ENCODE data around the gene TRNAU1AP.
A peak's percentile ranks its signal among the peaks of the same experiment; 100 is the strongest.
"Not testable (repeated sequence)": the region's sequence is repeated elsewhere in the genome, so short reads cannot be mapped to it uniquely, and the experiment has no call there.

Gene TRNAU1AP

DNA sequence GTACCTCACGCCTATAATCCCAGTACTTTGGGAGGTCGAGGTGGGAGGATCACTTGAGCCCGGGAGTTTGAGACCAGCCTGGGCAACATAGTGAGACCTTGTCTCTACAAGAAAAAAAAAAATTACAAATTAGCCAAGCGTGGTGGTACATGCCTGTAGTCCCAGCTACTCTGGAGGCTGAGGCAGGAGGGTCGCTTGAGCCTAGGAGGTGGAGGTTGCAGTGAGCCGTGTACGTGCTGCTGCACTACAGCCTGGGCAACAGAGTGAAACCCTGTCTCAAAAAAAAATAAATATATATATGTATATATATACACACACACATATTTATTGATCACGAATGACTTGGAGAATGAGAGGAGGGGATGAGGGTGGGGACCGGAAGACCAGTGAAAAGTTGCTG is 30.3 kb upstream of the TRNAU1AP start:
- not testable (repeated sequence) for DNase-seq; H3K9me3 ChIP-seq (ENCODE audit: control insufficient read depth, low read length); H2BK12ac ChIP-seq (ENCODE audit: low read length in 2 of 2); H3K27ac ChIP-seq (ENCODE audit: low read length, poor library complexity, severe bottlenecking); H2BK15ac ChIP-seq (ENCODE audit: low read depth, poor library complexity, severe bottlenecking); H3K4me3 ChIP-seq (ENCODE audit: insufficient read depth in 1 of 2, low read depth in 1 of 2, low read length in 2 of 2); H2AFZ ChIP-seq (ENCODE audit: low read depth, low read length); H3K4ac ChIP-seq (ENCODE audit: low read depth in 1 of 2, low read length in 2 of 2); H4K91ac ChIP-seq (ENCODE audit: low read length); H3K23ac ChIP-seq (ENCODE audit: low read length in 2 of 2); H3K36me3 ChIP-seq (ENCODE audit: control insufficient read depth in 1 of 2, insufficient read depth in 2 of 2, low read depth in 1 of 2, low read length in 2 of 2); H2BK5ac ChIP-seq (ENCODE audit: low read depth, low read length, poor library complexity, severe bottlenecking); H3K14ac ChIP-seq (ENCODE audit: low read length in 2 of 2); H3K27me3 ChIP-seq (ENCODE audit: control insufficient read depth in 1 of 2, insufficient read depth in 1 of 2, low read length in 2 of 2); H2AK5ac ChIP-seq (ENCODE audit: low read length, severe bottlenecking); H3K18ac ChIP-seq (ENCODE audit: low read depth in 1 of 2, low read length in 2 of 2); H3K9ac ChIP-seq (ENCODE audit: low read length); H4K8ac ChIP-seq (ENCODE audit: low read length); H3K4me2 ChIP-seq (ENCODE audit: low read length, poor library complexity, severe bottlenecking); H2BK120ac ChIP-seq (ENCODE audit: low read depth, low read length)
- H3K79me1 ChIP-seq (replicated peaks; ENCODE audit: low read length, poor library complexity, severe bottlenecking), result peaks cover 37% of the 10 kb centered on the region
- WGBS, result 94% methylated on average over 7 of the region's 9 CpGs
- H3K4me1 ChIP-seq (ENCODE audit: control insufficient read depth, insufficient read depth, low read depth, low read length), result peaks cover 22% of the 10 kb centered on the region

DNA sequence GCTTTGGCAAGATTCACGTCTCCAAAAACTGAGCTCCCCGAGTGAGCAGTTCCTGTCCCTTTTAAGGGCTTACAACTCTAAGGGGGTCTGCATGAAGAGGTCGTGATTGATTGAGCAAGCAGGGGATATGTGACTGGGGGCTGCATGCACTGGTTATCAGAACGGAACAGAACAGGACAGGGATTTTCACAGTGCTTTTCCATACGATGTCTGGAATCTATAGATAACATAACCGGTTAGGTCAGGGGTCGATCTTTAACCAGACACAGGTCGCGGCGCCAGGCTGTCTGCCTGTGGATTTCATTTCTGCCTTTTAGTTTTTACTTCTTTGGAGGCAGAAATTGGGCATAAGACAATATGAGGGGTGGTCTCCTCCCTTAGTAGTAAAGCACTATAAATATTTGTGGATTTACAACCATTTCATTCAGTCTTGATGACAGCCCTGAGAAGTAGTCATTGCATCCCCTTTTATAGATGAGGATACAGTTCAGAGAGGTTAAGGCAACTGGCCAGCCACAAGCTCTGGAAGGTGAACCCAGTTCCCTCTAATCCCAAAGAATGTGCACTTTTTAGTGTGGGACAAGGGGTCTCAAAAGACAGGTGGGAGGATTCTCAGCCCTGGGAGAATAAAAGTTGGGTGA is 27.8 kb upstream of the TRNAU1AP start:
- not testable (repeated sequence) for H3K36me3 ChIP-seq (ENCODE audit: control insufficient read depth in 1 of 2, insufficient read depth in 2 of 2, low read depth in 1 of 2, low read length in 2 of 2); DNase-seq; H3K9ac ChIP-seq (ENCODE audit: low read length); H2AFZ ChIP-seq (ENCODE audit: low read depth, low read length); H3K27ac ChIP-seq (ENCODE audit: low read length, poor library complexity, severe bottlenecking); H3K4me3 ChIP-seq (ENCODE audit: insufficient read depth in 1 of 2, low read depth in 1 of 2, low read length in 2 of 2); H2BK120ac ChIP-seq (ENCODE audit: low read depth, low read length); H4K8ac ChIP-seq (ENCODE audit: low read length); H3K23ac ChIP-seq (ENCODE audit: low read length in 2 of 2); H3K18ac ChIP-seq (ENCODE audit: low read depth in 1 of 2, low read length in 2 of 2); H3K4ac ChIP-seq (ENCODE audit: low read depth in 1 of 2, low read length in 2 of 2); H3K4me2 ChIP-seq (ENCODE audit: low read length, poor library complexity, severe bottlenecking); H2AK5ac ChIP-seq (ENCODE audit: low read length, severe bottlenecking); H3K9me3 ChIP-seq (ENCODE audit: control insufficient read depth, low read length); H2BK5ac ChIP-seq (ENCODE audit: low read depth, low read length, poor library complexity, severe bottlenecking); H2BK15ac ChIP-seq (ENCODE audit: low read depth, poor library complexity, severe bottlenecking); H4K91ac ChIP-seq (ENCODE audit: low read length); H2BK12ac ChIP-seq (ENCODE audit: low read length in 2 of 2); H3K14ac ChIP-seq (ENCODE audit: low read length in 2 of 2); H3K27me3 ChIP-seq (ENCODE audit: control insufficient read depth in 1 of 2, insufficient read depth in 1 of 2, low read length in 2 of 2)
- 69% methylated on average over 10 of the region's 10 CpGs for WGBS
- Histone ChIP-seq H3K79me1 (replicated peaks; ENCODE audit: low read length, poor library complexity, severe bottlenecking) (peaks cover 29% of the 10 kb centered on the region), H3K4me1 (ENCODE audit: control insufficient read depth, insufficient read depth, low read depth, low read length) (peaks cover 10% of the 10 kb centered on the region)

DNA sequence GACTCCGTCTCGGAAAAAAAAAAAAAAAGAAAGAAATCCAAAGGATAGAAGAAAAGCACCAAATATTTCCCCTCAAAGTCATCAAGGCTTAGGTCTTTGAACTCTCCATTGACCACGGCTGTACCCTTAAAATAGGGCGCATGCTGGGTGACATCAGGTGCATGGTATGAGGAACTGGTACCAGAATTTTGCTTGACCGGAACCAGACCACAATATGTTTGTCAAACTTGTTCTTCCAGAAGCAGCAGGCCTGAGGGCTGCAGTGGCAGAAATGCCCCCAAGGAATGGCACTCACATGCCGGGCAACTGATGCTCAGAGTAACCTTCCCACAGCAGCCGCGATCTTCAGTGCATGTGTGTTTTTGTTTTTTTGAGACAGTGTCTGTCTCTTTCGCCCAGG is 26.0 kb upstream of the TRNAU1AP start:
- Histone ChIP-seq H3K79me1 (replicated peaks; ENCODE audit: low read length, poor library complexity, severe bottlenecking) (peaks cover 35% of the 10 kb centered on the region), H3K18ac (ENCODE audit: low read depth in 1 of 2, low read length in 2 of 2) (no peak overlapping the region), H4K91ac (ENCODE audit: low read length) (no peak overlapping the region), H3K27me3 (ENCODE audit: control insufficient read depth in 1 of 2, insufficient read depth in 1 of 2, low read length in 2 of 2) (no peaks in the 10 kb centered on the region), H2AK5ac (ENCODE audit: low read length, severe bottlenecking) (no peak overlapping the region), H3K4ac (ENCODE audit: low read depth in 1 of 2, low read length in 2 of 2) (no peak overlapping the region), H4K8ac (ENCODE audit: low read length) (no peak overlapping the region), H3K4me1 (ENCODE audit: control insufficient read depth, insufficient read depth, low read depth, low read length) (peaks cover 6% of the 10 kb centered on the region), H3K4me3 (ENCODE audit: insufficient read depth in 1 of 2, low read depth in 1 of 2, low read length in 2 of 2) (no peak overlapping the region), H3K14ac (ENCODE audit: low read length in 2 of 2) (no peak overlapping the region), H2BK120ac (ENCODE audit: low read depth, low read length) (no peak overlapping the region), H3K9me3 (ENCODE audit: control insufficient read depth, low read length) (no peaks in the 10 kb centered on the region), H3K23ac (ENCODE audit: low read length in 2 of 2) (peak overlapping the region in 1 of 2 experiments; percentile 36), H2BK15ac (ENCODE audit: low read depth, poor library complexity, severe bottlenecking) (no peak overlapping the region), H3K36me3 (ENCODE audit: control insufficient read depth in 1 of 2, insufficient read depth in 2 of 2, low read depth in 1 of 2, low read length in 2 of 2) (peaks cover 15 to 23% of the 10 kb centered on the region in 2 experiments), H2BK12ac (ENCODE audit: low read length in 2 of 2) (no peak overlapping the region), H2BK5ac (ENCODE audit: low read depth, low read length, poor library complexity, severe bottlenecking) (no peak overlapping the region), H3K9ac (ENCODE audit: low read length) (no peak overlapping the region), H3K27ac (ENCODE audit: low read length, poor library complexity, severe bottlenecking) (no peak overlapping the region), H2AFZ (ENCODE audit: low read depth, low read length) (no peak overlapping the region), H3K4me2 (ENCODE audit: low read length, poor library complexity, severe bottlenecking) (no peak overlapping the region)
- no peak for DNase-seq
- WGBS, result 84% methylated on average over 7 of the region's 9 CpGs

DNA sequence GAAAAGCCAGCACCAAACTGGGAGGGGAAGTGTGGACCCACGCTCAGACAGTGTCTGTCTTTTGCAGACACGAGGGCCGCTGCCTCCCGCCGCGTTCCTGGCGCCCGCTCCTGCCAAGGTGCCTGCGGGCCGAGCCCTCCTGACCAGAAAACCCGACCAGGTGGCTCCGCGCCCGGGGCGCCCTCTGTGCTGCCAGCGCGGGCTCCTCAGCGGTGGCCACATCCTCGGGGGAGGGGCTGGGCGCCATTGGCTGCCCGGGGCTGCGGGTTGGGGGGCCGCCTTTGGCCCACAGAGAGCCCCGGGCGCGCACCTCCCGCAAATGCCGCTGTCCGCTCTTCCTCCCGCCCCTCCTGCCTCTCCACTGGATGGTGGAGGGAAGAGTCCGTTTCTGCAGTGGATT is 22.4 kb upstream of the TRNAU1AP start:
- DNase-seq, result no peak
- Histone ChIP-seq H2BK15ac (ENCODE audit: low read depth, poor library complexity, severe bottlenecking) (no peak overlapping the region), H4K8ac (ENCODE audit: low read length) (peak overlapping the region; percentile 28), H3K4me2 (ENCODE audit: low read length, poor library complexity, severe bottlenecking) (no peak overlapping the region), H2BK120ac (ENCODE audit: low read depth, low read length) (no peak overlapping the region), H3K14ac (ENCODE audit: low read length in 2 of 2) (no peak overlapping the region), H3K27me3 (ENCODE audit: control insufficient read depth in 1 of 2, insufficient read depth in 1 of 2, low read length in 2 of 2) (no peaks in the 10 kb centered on the region), H3K36me3 (ENCODE audit: control insufficient read depth in 1 of 2, insufficient read depth in 2 of 2, low read depth in 1 of 2, low read length in 2 of 2) (peaks cover 28 to 41% of the 10 kb centered on the region in 2 experiments), H2AFZ (ENCODE audit: low read depth, low read length) (no peak overlapping the region), H4K91ac (ENCODE audit: low read length) (no peak overlapping the region), H2AK5ac (ENCODE audit: low read length, severe bottlenecking) (no peak overlapping the region), H3K18ac (ENCODE audit: low read depth in 1 of 2, low read length in 2 of 2) (no peak overlapping the region), H3K9ac (ENCODE audit: low read length) (no peak overlapping the region), H3K27ac (ENCODE audit: low read length, poor library complexity, severe bottlenecking) (no peak overlapping the region), H2BK5ac (ENCODE audit: low read depth, low read length, poor library complexity, severe bottlenecking) (no peak overlapping the region), H3K9me3 (ENCODE audit: control insufficient read depth, low read length) (no peaks in the 10 kb centered on the region), H3K4ac (ENCODE audit: low read depth in 1 of 2, low read length in 2 of 2) (no peak overlapping the region), H3K23ac (ENCODE audit: low read length in 2 of 2) (no peak overlapping the region), H2BK12ac (ENCODE audit: low read length in 2 of 2) (no peak overlapping the region), H3K4me1 (ENCODE audit: control insufficient read depth, insufficient read depth, low read depth, low read length) (peaks cover 6% of the 10 kb centered on the region), H3K4me3 (ENCODE audit: insufficient read depth in 1 of 2, low read depth in 1 of 2, low read length in 2 of 2) (no peak overlapping the region), H3K79me1 (replicated peaks; ENCODE audit: low read length, poor library complexity, severe bottlenecking) (peaks cover 20% of the 10 kb centered on the region)
- 99% methylated on average over 30 of the region's 31 CpGs for whole genome bisulfite sequencing

All from mesenchymal stem cell (in vitro differentiated cells and primary cell).